Stimulated activated CD4-positive, alpha-beta T cell treated with anti-CD3 and anti-CD28 coated beads, Interleukin-1b, Interleukin-23, amount 100 ng/mL, for 24 hours (primary cell): Measurements from ENCODE around the gene MBTPS1.

ENCODE experiments used
- DNase-seq, 4 experiments: peaks; one replicate each; pipeline ENCODE4 v3.0.0-alpha.2; 2020; ENCODE audit warnings: low read depth in 4 of 4, low spot score in 1 of 4

The MBTPS1 gene

GRCh38 chr16:84104231-84104630, 12.5 kb downstream of the MBTPS1 start:
- DNase-seq: no peak

- DNase-seq: no peak
Measured at GRCh38 chr16:84103678-84104077, 13.1 kb downstream of the MBTPS1 start.

GRCh38 chr16:84098939-84099338, 17.8 kb downstream of the MBTPS1 start:
- no peak for DNase-seq

GRCh38 chr16:84096447-84097005, 20.2 kb downstream of the MBTPS1 start:
- DNase-seq: no peak

GRCh38 chr16:84095466-84095865, 21.3 kb downstream of the MBTPS1 start:
- no peak for DNase-seq

GRCh38 chr16:84093879-84094270, 22.9 kb downstream of the MBTPS1 start:
- DNase-seq: no peak

- DNase-seq: no peak
Measured at GRCh38 chr16:84093120-84093878, 23.4 kb downstream of the MBTPS1 start.

GRCh38 chr16:84091460-84091859, 25.3 kb downstream of the MBTPS1 start:
- DNase-seq: no peak

- no peak for DNase-seq
Measured at GRCh38 chr16:84090211-84090610, 26.5 kb downstream of the MBTPS1 start.

- DNase-seq: peak in 3 of 4 experiments; percentile 14 to 32 (median 17)
Measured at GRCh38 chr16:84088695-84089395, 27.9 kb downstream of the MBTPS1 start.

GRCh38 chr16:84087466-84088151, 29.1 kb downstream of the MBTPS1 start:
- DNase-seq: no peak

- no peak for DNase-seq
Measured at GRCh38 chr16:84087001-84087400, 29.7 kb downstream of the MBTPS1 start.

- no peak for DNase-seq
Measured at GRCh38 chr16:84086341-84086740, 30.4 kb downstream of the MBTPS1 start.

GRCh38 chr16:84085773-84086172, 31.0 kb downstream of the MBTPS1 start:
- no peak for DNase-seq

- DNase-seq: no peak
Measured at GRCh38 chr16:84085271-84085667, 31.5 kb downstream of the MBTPS1 start.

- peak; percentile 30 to 50 (median 45) for DNase-seq
Measured at GRCh38 chr16:84084570-84085270, 32.0 kb downstream of the MBTPS1 start.

GRCh38 chr16:84082835-84083569, 33.7 kb downstream of the MBTPS1 start:
- DNase-seq: no peak

- DNase-seq: no peak
Measured at GRCh38 chr16:84082110-84082509, 34.6 kb downstream of the MBTPS1 start.

GRCh38 chr16:84081446-84081989, 35.2 kb downstream of the MBTPS1 start:
- no peak for DNase-seq

GRCh38 chr16:84080813-84081212, 35.9 kb downstream of the MBTPS1 start:
- no peak for DNase-seq
